ENCODE data around the gene CIBAR2. TPM values are rescaled to one million over a fixed set of nuclear protein-coding genes. Genes with fewer than 3 reads are reported as not detected.

CIBAR2 gene
- total and polyA plus RNA-seq, 9 of the 15 experiments (the other 6 are each of a cell fraction or from before 2014, with no cell fraction given): not detected

- no peak for TF ChIP-seq ZBTB11 (CRISPR knock-in tag; IDR thresholded peaks at IDR 0.05)
- TF ChIP-seq SAP30 (IDR thresholded peaks at IDR 0.05; ENCODE audit: borderline replicate concordance, insufficient read depth, low read depth, low read length, poor library complexity, severe bottlenecking): no peak
- TF ChIP-seq HINFP (tag; conservative IDR thresholded peaks at IDR 0.05; ENCODE audit: low read depth): no peak
- peak in 2 of 3 experiments; percentile 12 to 57 for TF ChIP-seq YY1 (IDR thresholded peaks at IDR 0.05; ENCODE audit: borderline replicate concordance in 1 of 3, control insufficient read depth in 1 of 3, extremely low read depth in 1 of 3, insufficient read depth in 3 of 3, insufficient read length in 1 of 3, insufficient replicate concordance in 2 of 3, low read depth in 1 of 3, low read length in 2 of 3)
- TF ChIP-seq IFI16 (CRISPR knock-in tag; IDR thresholded peaks at IDR 0.05): no peak
- no peak for TF ChIP-seq DMBX1 (CRISPR knock-in tag; IDR thresholded peaks at IDR 0.05; ENCODE audit: borderline replicate concordance)
- 0 out of 2 replicates have a peak, but pooled peaks have one; percentile 43 for TF ChIP-seq MED1 (CRISPR knock-in tag; IDR thresholded peaks at IDR 0.05; ENCODE audit: borderline replicate concordance)
- 0 out of 2 replicates have a peak, but pooled peaks have one; percentile 19 for TF ChIP-seq ZFX (CRISPR knock-in tag; IDR thresholded peaks at IDR 0.05)
- no peak for TF ChIP-seq TCF3 (CRISPR knock-in tag; IDR thresholded peaks at IDR 0.05)
- no peak for TF ChIP-seq JUND (IDR thresholded peaks at IDR 0.05; ENCODE audit: borderline replicate concordance, low read depth, low read length)
- TF ChIP-seq JUND (tag; IDR thresholded peaks at IDR 0.05; ENCODE audit: borderline replicate concordance, low read depth, low read length): peak; percentile 34; the same call in 1 of the 3 replicates
- TF ChIP-seq NR2C2 (CRISPR knock-in tag; IDR thresholded peaks at IDR 0.05): no peak
- TF ChIP-seq NR2C2 (tag; IDR thresholded peaks at IDR 0.05): peak; percentile 31; the same call in 1 of the 2 replicates
- no peak for TF ChIP-seq SIN3A (IDR thresholded peaks at IDR 0.05; ENCODE audit: borderline replicate concordance in 2 of 2, control insufficient read depth in 1 of 2, low read depth in 2 of 2, low read length in 2 of 2)
- peak; percentile 92 for TF ChIP-seq XRCC5 (IDR thresholded peaks at IDR 0.05; ENCODE audit: low read depth, low read length)
- TF ChIP-seq ZBTB17 (CRISPR knock-in tag; IDR thresholded peaks at IDR 0.05): no peak
- TF ChIP-seq CTCF (IDR thresholded peaks at IDR 0.05 in 2 of 3, conservative IDR thresholded peaks at IDR 0.05 in 1 of 3; ENCODE audit: insufficient read depth in 2 of 3, low read depth in 1 of 3, low read length in 3 of 3): peak; percentile 90 to 92 (median 91)
These were observed 25.7 kb downstream of the CIBAR2 start (continued) for GRCh38 chr16:85086347-85087291.

Data from K562 (cell line).